ENCODE measurements around the gene F10. TPM values are rescaled to one million over a fixed set of nuclear protein-coding genes. Genes with fewer than 3 reads are reported as not detected.
A peak's percentile ranks its signal among the peaks of the same experiment; 100 is the strongest.

The F10 gene
- total RNA-seq, 8 experiments from 2014 or later = 0.14 to 1.3 (median 0.57) TPM; not detected in 1

- H3K4me3 ChIP-seq = no peak overlapping the region
- H3K27ac ChIP-seq = no peak overlapping the region
- WGBS, 10 experiments = 50 to 80% (median 60%) methylated on average over 1 to 10 of the region's 18 CpGs
- in situ Hi-C loops (cut with MboI; ENCODE audit: low pct_unique_long_range_greater_than_20kb in 2 of 9, low sequenced_read_pairs in 9 of 9, unreplicated experiment in 9 of 9) = no loop called here
- ATAC-seq (replicated peaks in 6 of 8) = no peak
- H3K4me1 ChIP-seq (replicated peaks in 1 of 2) = peaks cover 0 to 9% of the 10 kb centered on the region in 2 donors
These were observed 3.9 kb downstream of the F10 start for GRCh38 chr13:113126265-113127150.

GRCh38 chr13:113129480-113129879, 6.9 kb downstream of the F10 start:
- Histone ChIP-seq H3K4me1 (replicated peaks in 1 of 2) (no peaks in the 10 kb centered on the region), H3K4me3 (no peak overlapping the region), H3K27ac (no peak overlapping the region)
- in situ Hi-C loops (cut with MboI; ENCODE audit: low pct_unique_long_range_greater_than_20kb in 2 of 9, low sequenced_read_pairs in 9 of 9, unreplicated experiment in 9 of 9) = no loop called here
- 65 to 100% (median 84%) methylated on average over 1 to 13 of the region's 27 CpGs; no CpG with 5 or more reads in 4 of the 10 experiments for WGBS, 10 experiments
- ATAC-seq (replicated peaks in 6 of 8) = no peak

- WGBS, 10 experiments = 86 to 94% (median 90%) methylated on average over 2 to 24 of the region's 60 CpGs; no CpG with 5 or more reads in 4 of the 10 experiments
- in situ Hi-C loops (cut with MboI; ENCODE audit: low pct_unique_long_range_greater_than_20kb in 2 of 9, low sequenced_read_pairs in 9 of 9, unreplicated experiment in 9 of 9) = no loop called here
- no peak overlapping the region for H3K27ac ChIP-seq
- no peak for ATAC-seq (replicated peaks in 6 of 8)
- no peaks in the 10 kb centered on the region for H3K4me1 ChIP-seq (replicated peaks in 1 of 2)
- no peak overlapping the region for H3K4me3 ChIP-seq
These were observed 7.5 kb downstream of the F10 start for GRCh38 chr13:113129921-113130750.

- 51 to 100% (median 71%) methylated on average over 1 to 2 of the region's 2 CpGs; no CpG with 5 or more reads in 1 of the 10 experiments for WGBS, 10 experiments
These were observed 12.7 kb downstream of the F10 start for GRCh38 chr13:113135281-113135760.

GRCh38 chr13:113137691-113138298, 15.2 kb downstream of the F10 start:
- ATAC-seq (replicated peaks in 6 of 8) = peak in 2 of 8 experiments; percentile 27 to 73
- 16 to 82% (median 51%) methylated on average over 2 to 11 of the region's 11 CpGs for WGBS, 10 experiments
- in situ Hi-C loops (cut with MboI; ENCODE audit: low pct_unique_long_range_greater_than_20kb in 2 of 9, low sequenced_read_pairs in 9 of 9, unreplicated experiment in 9 of 9) = no loop called here
- peaks cover 0 to 2% of the 10 kb centered on the region in 2 donors for H3K4me1 ChIP-seq (replicated peaks in 1 of 2)
- H3K27ac ChIP-seq = no peak overlapping the region
- H3K4me3 ChIP-seq = no peak overlapping the region

More at GRCh38 chr13:113135281-113135760, 12.7 kb downstream of the F10 start:
- ATAC-seq (replicated peaks in 6 of 8) = no peak
- Histone ChIP-seq H3K4me1 (replicated peaks in 1 of 2) (peaks cover 0 to 2% of the 10 kb centered on the region in 2 donors), H3K27ac (no peak overlapping the region), H3K4me3 (no peak overlapping the region)
- in situ Hi-C loops (cut with MboI; ENCODE audit: low pct_unique_long_range_greater_than_20kb in 2 of 9, low sequenced_read_pairs in 9 of 9, unreplicated experiment in 9 of 9) = no loop called here

GRCh38 chr13:113138792-113139551, 16.4 kb downstream of the F10 start:
- in situ Hi-C loops (cut with MboI; ENCODE audit: low pct_unique_long_range_greater_than_20kb in 2 of 9, low sequenced_read_pairs in 9 of 9, unreplicated experiment in 9 of 9) = no loop called here
- Histone ChIP-seq H3K4me3 (no peak overlapping the region), H3K27ac (no peak overlapping the region), H3K4me1 (replicated peaks in 1 of 2) (peaks cover 0 to 2% of the 10 kb centered on the region in 2 donors)
- ATAC-seq (replicated peaks in 6 of 8) = no peak
- WGBS, 10 experiments = 0 to 94% (median 82%) methylated on average over 1 to 16 of the region's 16 CpGs; no CpG with 5 or more reads in 1 of the 10 experiments

- H3K4me3 ChIP-seq = no peak overlapping the region
- 27 to 80% (median 65%) methylated on average over 1 to 5 of the region's 5 CpGs; no CpG with 5 or more reads in 1 of the 10 experiments for whole genome bisulfite sequencing, 10 experiments
- H3K4me1 ChIP-seq (replicated peaks in 1 of 2) = peaks cover 0 to 2% of the 10 kb centered on the region in 2 donors
- in situ Hi-C loops (cut with MboI; ENCODE audit: low pct_unique_long_range_greater_than_20kb in 2 of 9, low sequenced_read_pairs in 9 of 9, unreplicated experiment in 9 of 9) = no loop called here
- no peak overlapping the region for H3K27ac ChIP-seq
- ATAC-seq (replicated peaks in 6 of 8) = no peak
These were observed 17.0 kb downstream of the F10 start for GRCh38 chr13:113139577-113139976.

- Histone ChIP-seq H3K4me3 (no peak overlapping the region), H3K4me1 (replicated peaks in 1 of 2) (peaks cover 0 to 2% of the 10 kb centered on the region in 2 donors), H3K27ac (no peak overlapping the region)
- no peak for ATAC-seq (replicated peaks in 6 of 8)
- in situ Hi-C loops (cut with MboI; ENCODE audit: low pct_unique_long_range_greater_than_20kb in 2 of 9, low sequenced_read_pairs in 9 of 9, unreplicated experiment in 9 of 9) = no loop called here
- 83 to 100% (median 95%) methylated on average over 1 to 7 of the region's 26 CpGs; no CpG with 5 or more reads in 2 of the 10 experiments for WGBS, 10 experiments
These were observed 18.3 kb downstream of the F10 start for GRCh38 chr13:113140677-113141600.

GRCh38 chr13:113141601-113141970, 19.0 kb downstream of the F10 start:
- WGBS, 10 experiments = 60 to 100% methylated on average over 1 of the region's 18 CpGs; no CpG with 5 or more reads in 8 of the 10 experiments
- Histone ChIP-seq H3K4me1 (replicated peaks in 1 of 2) (peaks cover 0 to 2% of the 10 kb centered on the region in 2 donors), H3K4me3 (no peak overlapping the region), H3K27ac (no peak overlapping the region)
- in situ Hi-C loops (cut with MboI; ENCODE audit: low pct_unique_long_range_greater_than_20kb in 2 of 9, low sequenced_read_pairs in 9 of 9, unreplicated experiment in 9 of 9) = no loop called here
- no peak for ATAC-seq (replicated peaks in 6 of 8)

- 90% methylated on average over 2 of the region's 7 CpGs; no CpG with 5 or more reads in 8 of the 10 experiments for WGBS, 10 experiments
- in situ Hi-C loops (cut with MboI; ENCODE audit: low pct_unique_long_range_greater_than_20kb in 2 of 9, low sequenced_read_pairs in 9 of 9, unreplicated experiment in 9 of 9) = no loop called here
- Histone ChIP-seq H3K27ac (no peak overlapping the region), H3K4me1 (replicated peaks in 1 of 2) (peaks cover 0 to 2% of the 10 kb centered on the region in 2 donors), H3K4me3 (no peak overlapping the region)
- peak in 3 of 8 experiments; percentile 19 to 86 (median 70) for ATAC-seq (replicated peaks in 6 of 8)
These were observed 20.3 kb downstream of the F10 start for GRCh38 chr13:113142876-113143275.

- WGBS, 10 experiments = 60 to 92% (median 76%) methylated on average over 2 to 14 of the region's 39 CpGs; no CpG with 5 or more reads in 4 of the 10 experiments
- in situ Hi-C loops (cut with MboI; ENCODE audit: low pct_unique_long_range_greater_than_20kb in 2 of 9, low sequenced_read_pairs in 9 of 9, unreplicated experiment in 9 of 9) = no loop called here
- ATAC-seq (replicated peaks in 6 of 8) = no peak
- Histone ChIP-seq H3K4me3 (no peak overlapping the region), H3K27ac (no peak overlapping the region), H3K4me1 (replicated peaks in 1 of 2) (no peaks in the 10 kb centered on the region)
These were observed 21.1 kb downstream of the F10 start for GRCh38 chr13:113143466-113144254.
